Measurements from ENCODE around the gene GNG12. TPM values are rescaled to one million over a fixed set of nuclear protein-coding genes. Genes with fewer than 3 reads are reported as not detected.

The GNG12 gene
- total and polyA plus RNA-seq, 8 donors: 21.7 to 189 (median 59.6) TPM

DNA sequence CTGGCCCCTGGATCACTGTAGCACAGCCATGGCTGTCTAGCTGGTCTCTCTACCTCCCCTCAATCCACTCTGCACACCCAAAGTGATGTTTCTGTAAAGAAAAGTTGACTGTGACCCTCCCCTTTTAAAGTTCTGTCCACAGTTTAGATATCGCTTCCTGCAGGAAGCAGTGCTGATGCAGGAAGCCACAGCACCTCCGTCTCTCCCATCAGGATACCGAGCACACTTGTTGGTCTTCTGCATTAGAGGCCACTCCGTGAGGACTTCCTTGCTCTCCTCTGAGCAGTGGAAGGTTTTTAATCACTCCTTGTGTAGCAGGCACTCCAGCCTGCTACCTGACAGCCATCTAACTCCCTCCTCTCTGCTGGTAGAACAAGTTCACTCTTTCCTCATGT is 78.7 kb downstream of the GNG12 start:
- 75 to 89% (median 78%) methylated on average over 4 of the region's 4 CpGs for WGBS, 5 donors
- Histone ChIP-seq H3K4me1 (peaks cover 18 to 76% (median 47%) of the 10 kb centered on the region in 4 donors), H3K4me3 (no peak overlapping the region), H3K27ac (no peak overlapping the region), H3K9me3 (no peaks in the 10 kb centered on the region), H3K27me3 (no peaks in the 10 kb centered on the region), H3K36me3 (no peaks in the 10 kb centered on the region)
- TF ChIP-seq POLR2A (IDR thresholded peaks at IDR 0.05) (no peak), EP300 (IDR thresholded peaks at IDR 0.05) (no peak), POLR2AphosphoS5 (IDR thresholded peaks at IDR 0.05) (no peak)
- TF ChIP-seq, protein P1, sequence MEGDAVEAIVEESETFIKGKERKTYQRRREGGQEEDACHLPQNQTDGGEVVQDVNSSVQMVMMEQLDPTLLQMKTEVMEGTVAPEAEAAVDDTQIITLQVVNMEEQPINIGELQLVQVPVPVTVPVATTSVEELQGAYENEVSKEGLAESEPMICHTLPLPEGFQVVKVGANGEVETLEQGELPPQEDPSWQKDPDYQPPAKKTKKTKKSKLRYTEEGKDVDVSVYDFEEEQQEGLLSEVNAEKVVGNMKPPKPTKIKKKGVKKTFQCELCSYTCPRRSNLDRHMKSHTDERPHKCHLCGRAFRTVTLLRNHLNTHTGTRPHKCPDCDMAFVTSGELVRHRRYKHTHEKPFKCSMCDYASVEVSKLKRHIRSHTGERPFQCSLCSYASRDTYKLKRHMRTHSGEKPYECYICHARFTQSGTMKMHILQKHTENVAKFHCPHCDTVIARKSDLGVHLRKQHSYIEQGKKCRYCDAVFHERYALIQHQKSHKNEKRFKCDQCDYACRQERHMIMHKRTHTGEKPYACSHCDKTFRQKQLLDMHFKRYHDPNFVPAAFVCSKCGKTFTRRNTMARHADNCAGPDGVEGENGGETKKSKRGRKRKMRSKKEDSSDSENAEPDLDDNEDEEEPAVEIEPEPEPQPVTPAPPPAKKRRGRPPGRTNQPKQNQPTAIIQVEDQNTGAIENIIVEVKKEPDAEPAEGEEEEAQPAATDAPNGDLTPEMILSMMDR (IDR thresholded peaks at IDR 0.05): no peak
- no peak for DNase-seq
- intact Hi-C loops (cut with DNase I; ENCODE audit: low total_unique reads): no loop called here

DNA sequence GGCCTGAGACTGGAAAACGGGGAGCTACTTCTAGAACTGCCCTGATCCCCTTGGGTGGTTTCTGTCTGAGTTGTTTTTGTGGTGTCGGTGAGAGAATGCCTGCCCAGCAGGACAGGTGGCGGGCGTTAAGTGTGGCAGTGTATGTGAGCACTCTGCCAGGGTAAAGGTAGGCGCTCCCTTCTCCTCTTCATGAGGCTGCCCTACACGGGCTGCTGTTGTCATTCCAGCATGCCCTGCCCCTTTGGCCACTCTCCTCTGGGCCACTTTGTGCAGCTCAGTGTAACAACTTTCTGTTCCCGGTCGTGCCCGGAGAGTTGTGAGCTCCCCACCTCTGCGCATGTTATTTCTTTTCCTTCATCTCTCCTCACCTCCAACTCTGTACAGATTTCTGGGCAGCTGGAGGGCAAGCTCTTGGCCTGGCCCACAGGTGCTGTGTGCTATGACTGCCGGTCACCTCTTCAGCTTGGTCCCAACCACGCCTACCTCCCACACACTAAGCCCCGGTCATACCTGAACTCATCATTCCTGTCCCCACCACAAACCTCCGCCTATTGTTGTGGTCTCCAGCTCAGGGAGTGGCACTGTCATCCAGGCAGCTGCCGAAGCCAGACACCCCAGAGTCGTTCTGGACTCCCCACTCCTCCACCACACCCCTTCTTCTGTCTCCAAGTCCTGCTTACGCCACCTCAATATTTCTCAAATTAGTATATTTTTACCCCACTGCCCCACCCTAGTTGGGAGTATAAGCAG is 79.3 kb downstream of the GNG12 start:
- peak overlapping the region in 3 of 5 donors; percentile 17 to 34 (median 23) for H3K27ac ChIP-seq
- 68 to 81% (median 77%) methylated on average over 16 to 17 of the region's 17 CpGs for WGBS, 5 donors
- no peak for DNase-seq
- no peaks in the 10 kb centered on the region for H3K36me3 ChIP-seq
- H3K4me1 ChIP-seq: peaks cover 24 to 76% (median 48%) of the 10 kb centered on the region in 4 donors
- no peak overlapping the region for H3K4me3 ChIP-seq
- no peaks in the 10 kb centered on the region for H3K9me3 ChIP-seq
- no peaks in the 10 kb centered on the region for H3K27me3 ChIP-seq
- no peak for TF ChIP-seq POLR2AphosphoS5 (IDR thresholded peaks at IDR 0.05)
- TF ChIP-seq, protein P1 (IDR thresholded peaks at IDR 0.05): no peak
- TF ChIP-seq POLR2A (IDR thresholded peaks at IDR 0.05): no peak
- TF ChIP-seq EP300 (IDR thresholded peaks at IDR 0.05): no peak
- intact Hi-C loops (cut with DNase I; ENCODE audit: low total_unique reads): no loop called here

DNA sequence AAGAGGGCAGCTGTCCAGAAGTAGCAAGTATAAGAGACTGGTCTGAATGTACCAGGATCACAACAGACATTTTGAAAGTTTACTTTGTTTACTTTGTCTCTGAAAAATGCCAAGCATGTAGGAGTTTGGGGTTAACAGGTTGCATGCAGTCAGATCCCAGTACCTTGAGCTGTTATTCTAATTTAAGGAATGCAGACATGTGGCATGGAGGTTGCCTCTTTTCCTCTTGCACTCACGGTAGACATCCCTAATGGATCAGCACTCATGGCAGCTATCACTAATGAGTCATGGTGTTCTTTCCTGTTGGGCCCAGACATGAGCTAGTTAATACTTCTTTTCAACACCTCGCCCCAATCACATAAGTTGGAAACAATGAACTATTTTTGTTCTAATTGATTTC is 81.0 kb downstream of the GNG12 start:
- Histone ChIP-seq H3K27ac (peak overlapping the region in 1 of 5 donors; percentile 19), H3K9me3 (no peaks in the 10 kb centered on the region), H3K4me3 (no peak overlapping the region), H3K27me3 (no peaks in the 10 kb centered on the region), H3K36me3 (no peaks in the 10 kb centered on the region), H3K4me1 (peaks cover 38 to 85% (median 61%) of the 10 kb centered on the region in 4 donors)
- no peak for DNase-seq
- no peak for TF ChIP-seq EP300 (IDR thresholded peaks at IDR 0.05)
- TF ChIP-seq, protein P1 (IDR thresholded peaks at IDR 0.05): no peak
- no peak for TF ChIP-seq POLR2AphosphoS5 (IDR thresholded peaks at IDR 0.05)
- TF ChIP-seq POLR2A (IDR thresholded peaks at IDR 0.05): no peak
- intact Hi-C loops (cut with DNase I; ENCODE audit: low total_unique reads): no loop called here
- 65 to 81% (median 69%) methylated on average over 2 of the region's 2 CpGs for WGBS, 5 donors

DNA sequence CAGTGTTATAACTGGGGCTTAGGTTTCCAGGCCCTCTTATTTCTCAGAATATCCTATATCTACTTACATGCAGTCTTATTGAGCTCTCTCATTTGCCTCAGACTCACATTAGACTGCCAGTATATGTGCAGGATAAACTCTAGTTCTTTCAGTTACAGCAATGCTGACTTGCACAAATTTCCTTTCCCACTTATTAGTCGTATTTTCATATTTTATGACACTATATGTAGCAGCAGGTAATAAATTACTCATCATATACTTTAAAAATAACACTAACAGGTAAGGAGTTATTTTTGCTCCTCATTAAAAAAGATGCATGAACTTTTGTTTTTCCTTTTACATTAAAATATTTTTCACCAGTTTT is 82.6 kb downstream of the GNG12 start:
- Histone ChIP-seq H3K9me3 (no peaks in the 10 kb centered on the region), H3K27ac (peak overlapping the region in 4 of 5 donors; percentile 80 to 92 (median 88)), H3K4me1 (peaks cover 43 to 94% (median 73%) of the 10 kb centered on the region in 4 donors), H3K4me3 (no peak overlapping the region), H3K36me3 (no peaks in the 10 kb centered on the region), H3K27me3 (no peaks in the 10 kb centered on the region)
- no peak for DNase-seq
- 47 to 67% (median 52%) methylated on average over 1 of the region's 1 CpG for WGBS, 5 donors
- TF ChIP-seq, protein P1 (IDR thresholded peaks at IDR 0.05): no peak
- no peak for TF ChIP-seq POLR2A (IDR thresholded peaks at IDR 0.05)
- no peak for TF ChIP-seq POLR2AphosphoS5 (IDR thresholded peaks at IDR 0.05)
- no peak for TF ChIP-seq EP300 (IDR thresholded peaks at IDR 0.05)
- intact Hi-C loops (cut with DNase I; ENCODE audit: low total_unique reads): no loop called here

Measured in stomach (tissue), 9 donors.